Peyer's patch (tissue), 4 donors: ENCODE measurements around the gene LRP2BP.

Experiments
- POLR2A ChIP-seq, 2 donors: fragments of 450-650 bp; IDR thresholded peaks; one replicate each; pipeline ENCODE4 v1.5.1; 2017; ENCODE audit warnings: antibody characterized with exemption in 2 of 2, mild to moderate bottlenecking in 2 of 2, moderate library complexity in 2 of 2
- TF ChIP-seq, protein P1 (sequence below), 6 experiments: fragments of 450-650 bp in 4 of 6; fragments of 200-600 bp in 2 of 6; sonication (generic) in 1 of 6; IDR thresholded peaks; one replicate each; pipeline ENCODE4 v1.5.1; 2017 to 2019; ENCODE audit warnings: antibody characterized with exemption in 6 of 6, mild to moderate bottlenecking in 3 of 6, moderate library complexity in 1 of 6

DNA sequence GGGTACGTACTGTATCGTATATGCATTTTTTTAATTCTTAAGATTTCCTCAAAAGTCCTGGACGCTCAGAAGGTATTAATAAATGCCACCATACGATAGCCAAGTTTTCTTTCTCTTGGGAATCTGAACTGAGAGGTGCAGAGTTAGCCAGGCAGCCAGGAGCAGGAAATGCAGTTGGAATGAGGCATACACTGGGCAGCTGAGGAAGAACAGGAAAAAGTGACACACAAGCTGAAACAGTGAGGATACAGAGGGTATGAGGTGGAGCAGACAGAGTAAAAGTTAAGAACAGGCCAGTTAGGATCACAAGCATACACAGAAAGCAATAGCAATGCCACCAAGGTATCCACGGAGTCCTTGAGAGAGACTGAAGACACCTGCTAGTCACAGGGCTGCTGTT lies 16.7 kb upstream of the LRP2BP start:
- TF ChIP-seq, protein P1, sequence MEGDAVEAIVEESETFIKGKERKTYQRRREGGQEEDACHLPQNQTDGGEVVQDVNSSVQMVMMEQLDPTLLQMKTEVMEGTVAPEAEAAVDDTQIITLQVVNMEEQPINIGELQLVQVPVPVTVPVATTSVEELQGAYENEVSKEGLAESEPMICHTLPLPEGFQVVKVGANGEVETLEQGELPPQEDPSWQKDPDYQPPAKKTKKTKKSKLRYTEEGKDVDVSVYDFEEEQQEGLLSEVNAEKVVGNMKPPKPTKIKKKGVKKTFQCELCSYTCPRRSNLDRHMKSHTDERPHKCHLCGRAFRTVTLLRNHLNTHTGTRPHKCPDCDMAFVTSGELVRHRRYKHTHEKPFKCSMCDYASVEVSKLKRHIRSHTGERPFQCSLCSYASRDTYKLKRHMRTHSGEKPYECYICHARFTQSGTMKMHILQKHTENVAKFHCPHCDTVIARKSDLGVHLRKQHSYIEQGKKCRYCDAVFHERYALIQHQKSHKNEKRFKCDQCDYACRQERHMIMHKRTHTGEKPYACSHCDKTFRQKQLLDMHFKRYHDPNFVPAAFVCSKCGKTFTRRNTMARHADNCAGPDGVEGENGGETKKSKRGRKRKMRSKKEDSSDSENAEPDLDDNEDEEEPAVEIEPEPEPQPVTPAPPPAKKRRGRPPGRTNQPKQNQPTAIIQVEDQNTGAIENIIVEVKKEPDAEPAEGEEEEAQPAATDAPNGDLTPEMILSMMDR (IDR thresholded peaks at IDR 0.05), result no peak
- no peak for TF ChIP-seq POLR2A (IDR thresholded peaks at IDR 0.05)
